ENCODE measurements around the gene COL9A3. TPM values are rescaled to one million over a fixed set of nuclear protein-coding genes. Genes with fewer than 3 reads are reported as not detected.

The COL9A3 gene
- total RNA-seq, 1 experiment from 2014 or later, result 150 TPM

- H2BK15ac ChIP-seq (ENCODE audit: low read depth, low read length), result no peak overlapping the region
- no peaks in the 10 kb centered on the region for H3K79me1 ChIP-seq (ENCODE audit: insufficient read depth, low read depth, low read length, poor library complexity, severe bottlenecking)
- no peak overlapping the region for H3K56ac ChIP-seq (ENCODE audit: insufficient read length, low read depth, low read length)
- no peak overlapping the region for H2AFZ ChIP-seq (ENCODE audit: low read length)
- H4K20me1 ChIP-seq (ENCODE audit: control insufficient read depth, insufficient read depth, insufficient read length), result no peaks in the 10 kb centered on the region
- no peak for DNase-seq
- peaks cover 10 to 16% of the 10 kb centered on the region in 2 experiments for H3K4me1 Mint-ChIP-seq
- H3K23ac ChIP-seq (ENCODE audit: insufficient read length, low read depth, low read length), result no peak overlapping the region
- H3K9me3 Mint-ChIP-seq, result no peaks in the 10 kb centered on the region
- H3T11ph ChIP-seq (ENCODE audit: low read length), result no peak overlapping the region
- H3K18ac ChIP-seq (ENCODE audit: insufficient read length, low read depth, low read length), result no peak overlapping the region
- H3K9me3 ChIP-seq (ENCODE audit: control insufficient read depth, low read depth, low read length), result no peaks in the 10 kb centered on the region
- H2BK20ac ChIP-seq (ENCODE audit: low read depth, low read length, poor library complexity, severe bottlenecking), result no peak overlapping the region
- no peak overlapping the region for H4K5ac ChIP-seq (ENCODE audit: insufficient read length, low read depth, low read length)
- no peak overlapping the region for H2BK12ac ChIP-seq (ENCODE audit: insufficient read length, low read depth, low read length)
- no peak overlapping the region for H4K8ac ChIP-seq (replicated peaks; ENCODE audit: insufficient read length, low read depth, low read length)
- no peak overlapping the region for H3K27ac Mint-ChIP-seq
- no peaks in the 10 kb centered on the region; the same call in 1 of the 2 replicates for H3K4me1 ChIP-seq (ENCODE audit: insufficient read depth, low read length)
- no peaks in the 10 kb centered on the region for H3K23me2 ChIP-seq (ENCODE audit: insufficient read length, low read depth, low read length, poor library complexity, severe bottlenecking)
- H3K9ac ChIP-seq (ENCODE audit: extremely low read depth, insufficient read length, low read length), result no peak overlapping the region
- H3K4ac ChIP-seq (ENCODE audit: low read depth, low read length), result no peak overlapping the region
- no peak for TF ChIP-seq CTCF (conservative IDR thresholded peaks at IDR 0.05)
- peak overlapping the region; percentile 69 to 78 for H3K4me3 Mint-ChIP-seq
- H3K27me3 ChIP-seq (ENCODE audit: insufficient read depth, low read length), result no peaks in the 10 kb centered on the region
- peaks cover 19% of the 10 kb centered on the region for H3K27me3 Mint-ChIP-seq (ENCODE audit: low read depth)
- H2BK120ac ChIP-seq (ENCODE audit: low read depth, low read length, poor library complexity, severe bottlenecking), result no peak overlapping the region
- WGBS (ENCODE audit: extremely low coverage, insufficient read length, low lambda C conversion rate), result no CpG with 5 or more reads among the region's 58 CpGs
- no peak overlapping the region for H2AK5ac ChIP-seq (ENCODE audit: insufficient read length, low read length)
- no peak overlapping the region for H3K27ac ChIP-seq (ENCODE audit: insufficient read length, low read depth, low read length)
- peak overlapping the region; percentile 53 for H3K4me2 ChIP-seq (ENCODE audit: insufficient read depth, insufficient read length, low read length)
- no peak overlapping the region for H2BK5ac ChIP-seq (ENCODE audit: insufficient read length, low read length)
- H4K91ac ChIP-seq (ENCODE audit: insufficient read length, low read depth, low read length), result no peak overlapping the region
- no peaks in the 10 kb centered on the region for H3K79me2 ChIP-seq (ENCODE audit: insufficient read depth, low read length)
- H3K36me3 Mint-ChIP-seq (ENCODE audit: insufficient read depth in 1 of 3, low read depth in 3 of 3), result peaks cover 4 to 28% (median 23%) of the 10 kb centered on the region in 3 experiments
- H3K14ac ChIP-seq (ENCODE audit: insufficient read depth, low read length), result no peak overlapping the region
Observed at GRCh38 chr20:62805155-62805710, 11.6 kb upstream of the COL9A3 start.

Measured in H9 (cell line).